Measurements from ENCODE around the gene SMIM24.
"Not testable (repeated sequence)": the region's sequence is repeated elsewhere in the genome, so short reads cannot be mapped to it uniquely, and the experiment has no call there.

Gene SMIM24

DNA sequence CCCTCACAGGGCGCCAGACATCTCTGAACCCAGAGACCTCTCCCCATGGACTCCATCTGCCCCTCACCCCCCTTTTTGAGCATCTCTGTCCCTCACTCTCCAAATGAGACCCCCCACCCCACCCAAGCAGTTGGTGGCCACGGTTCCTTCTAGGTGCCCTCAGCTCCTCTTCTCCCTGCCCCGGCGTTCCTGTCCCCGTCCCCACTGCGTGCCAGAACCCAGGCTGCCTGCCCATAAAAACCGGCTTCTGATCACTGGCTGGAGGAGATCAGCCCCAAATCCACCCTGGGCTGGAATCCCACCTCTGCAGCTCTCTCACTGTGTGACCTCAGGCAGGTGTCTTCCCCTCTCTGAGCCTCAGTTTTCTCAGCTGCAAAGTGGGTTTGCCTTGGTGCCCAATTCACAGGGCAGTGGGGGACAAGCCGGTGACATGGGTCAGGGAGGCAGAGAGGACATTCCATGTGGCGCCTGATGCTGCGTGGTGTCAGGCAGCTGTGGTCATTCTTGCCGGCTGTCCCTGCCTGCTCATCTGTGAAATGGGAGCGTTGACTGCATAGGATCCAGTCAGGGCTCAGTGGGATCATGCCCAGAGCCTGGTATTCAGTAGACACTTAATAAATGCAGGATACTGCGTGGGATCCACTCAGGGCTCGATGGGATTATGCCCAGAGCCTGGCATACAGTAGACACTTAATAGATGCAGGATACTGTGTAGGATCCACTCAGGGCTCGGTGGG lies 25.5 kb downstream of the SMIM24 start:
- no peak for ATAC-seq

DNA sequence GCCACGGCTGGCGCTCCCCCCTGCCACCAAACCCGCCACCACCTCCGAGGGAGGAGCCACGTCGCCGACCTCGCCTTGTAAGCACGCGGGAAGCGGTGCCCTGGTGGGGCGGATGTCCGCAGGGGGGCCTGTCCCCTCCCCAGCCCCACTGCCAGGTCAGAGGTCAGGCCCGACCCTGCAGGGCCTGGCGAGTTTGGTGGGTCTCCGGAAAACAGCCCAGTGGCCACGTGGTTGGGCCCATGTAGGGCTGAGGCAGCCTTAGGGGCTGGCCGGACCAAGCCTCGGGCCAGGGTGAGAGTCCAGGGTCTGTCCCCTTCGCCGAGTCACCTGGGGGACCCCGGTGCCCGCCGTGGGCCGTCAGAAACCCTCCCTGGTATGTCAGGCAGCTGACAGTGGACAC lies 26.5 kb downstream of the SMIM24 start:
- ATAC-seq, result no peak

DNA sequence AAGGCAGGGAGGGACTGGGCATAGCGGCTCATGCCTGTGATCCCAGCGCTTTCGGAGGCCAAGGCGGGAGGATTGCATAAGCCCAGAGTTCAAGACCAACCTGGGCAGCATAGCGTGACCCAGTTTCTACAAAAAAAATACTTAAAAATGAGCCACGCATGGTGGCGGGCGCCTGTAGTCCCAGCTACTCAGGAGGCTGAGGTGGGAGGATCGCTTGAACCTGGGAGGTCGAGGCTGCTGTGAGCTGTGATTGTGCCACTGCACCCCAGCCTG lies 27.4 kb downstream of the SMIM24 start:
- ATAC-seq, result not testable (repeated sequence)

DNA sequence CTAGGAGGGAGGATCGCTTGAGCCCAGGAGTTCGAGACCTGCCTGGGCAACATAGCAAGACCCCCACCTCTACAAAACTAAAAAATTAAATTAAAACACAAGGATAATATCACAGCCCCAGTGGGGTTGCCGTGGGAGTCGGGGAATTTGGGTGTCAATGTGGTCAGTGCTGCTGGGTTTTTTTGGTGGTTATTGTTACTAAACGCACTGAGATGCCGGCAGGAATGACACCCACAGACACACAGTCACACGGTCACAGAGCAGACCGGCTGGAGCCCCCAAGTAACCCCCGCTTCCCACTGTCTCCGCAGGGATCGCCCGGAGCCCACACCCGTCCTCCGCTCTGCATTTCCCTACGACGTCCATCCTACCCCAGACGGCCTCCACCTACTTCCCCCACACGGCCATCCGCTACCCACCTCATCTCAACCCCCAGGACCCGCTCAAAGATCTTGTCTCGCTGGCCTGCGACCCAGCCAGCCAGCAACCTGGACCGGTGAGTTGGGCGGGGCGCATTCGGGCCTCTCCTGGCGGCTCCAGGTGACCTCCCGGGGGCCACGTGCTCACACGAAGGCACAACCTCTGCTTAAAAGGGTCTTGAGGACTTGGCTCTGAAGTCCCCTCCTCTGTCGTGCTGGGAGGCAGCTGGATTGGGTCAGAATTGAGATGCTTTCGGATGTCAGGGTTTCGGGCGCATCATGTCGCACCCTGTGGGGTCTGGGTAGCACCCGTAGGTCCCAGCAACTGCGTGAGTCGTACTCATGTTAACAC lies 28.0 kb downstream of the SMIM24 start:
- no peak for ATAC-seq

DNA sequence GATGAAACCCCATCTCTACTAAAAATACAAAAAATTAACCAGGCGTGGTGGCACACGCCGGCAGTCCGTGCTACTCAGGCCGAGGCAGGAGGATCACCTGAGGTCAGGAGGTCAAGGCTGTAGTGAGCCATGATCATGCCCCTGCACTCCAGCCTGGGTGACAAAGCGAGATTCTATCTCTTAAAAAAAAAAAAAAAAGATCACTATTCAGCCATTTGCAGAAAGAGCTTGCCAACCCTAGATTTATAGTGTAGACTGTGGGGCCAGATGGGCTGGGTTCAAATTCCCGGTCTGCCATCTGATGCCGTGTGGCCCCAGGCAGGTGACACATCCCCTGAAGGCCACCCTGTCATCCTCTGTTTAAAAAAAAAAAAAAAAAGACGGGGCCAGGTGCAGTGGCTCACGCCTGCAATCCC lies 28.9 kb downstream of the SMIM24 start:
- ATAC-seq, result no peak

DNA sequence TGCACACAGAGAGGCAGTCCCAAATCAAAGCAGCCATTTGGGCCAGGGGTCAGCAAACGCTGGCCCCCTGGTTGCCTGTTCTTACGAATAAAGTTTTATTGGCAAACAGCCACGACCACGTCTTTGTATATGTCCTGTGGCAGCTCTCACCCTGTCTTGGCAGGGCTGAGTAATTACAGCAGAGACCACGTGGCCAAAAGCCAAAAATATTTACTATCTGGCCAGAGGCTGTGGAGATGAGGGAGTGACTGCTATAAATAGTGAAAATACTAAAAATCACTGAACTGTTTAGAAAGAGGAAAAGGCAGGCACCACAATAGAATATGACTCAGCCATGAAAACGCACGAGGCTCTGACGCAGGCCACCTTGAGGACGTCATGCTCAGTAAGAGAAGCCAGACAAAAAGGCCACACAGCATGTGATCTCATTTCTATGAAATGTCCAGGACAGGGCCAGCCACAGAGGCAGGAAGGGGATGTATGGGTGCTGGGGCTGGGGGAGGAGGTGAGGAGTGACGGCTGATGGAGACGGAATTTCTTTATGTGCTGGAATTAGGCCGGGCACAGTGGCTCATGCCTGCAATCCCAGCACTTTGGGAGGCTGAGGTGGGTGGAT lies 29.4 kb downstream of the SMIM24 start:
- ATAC-seq, result no peak

DNA sequence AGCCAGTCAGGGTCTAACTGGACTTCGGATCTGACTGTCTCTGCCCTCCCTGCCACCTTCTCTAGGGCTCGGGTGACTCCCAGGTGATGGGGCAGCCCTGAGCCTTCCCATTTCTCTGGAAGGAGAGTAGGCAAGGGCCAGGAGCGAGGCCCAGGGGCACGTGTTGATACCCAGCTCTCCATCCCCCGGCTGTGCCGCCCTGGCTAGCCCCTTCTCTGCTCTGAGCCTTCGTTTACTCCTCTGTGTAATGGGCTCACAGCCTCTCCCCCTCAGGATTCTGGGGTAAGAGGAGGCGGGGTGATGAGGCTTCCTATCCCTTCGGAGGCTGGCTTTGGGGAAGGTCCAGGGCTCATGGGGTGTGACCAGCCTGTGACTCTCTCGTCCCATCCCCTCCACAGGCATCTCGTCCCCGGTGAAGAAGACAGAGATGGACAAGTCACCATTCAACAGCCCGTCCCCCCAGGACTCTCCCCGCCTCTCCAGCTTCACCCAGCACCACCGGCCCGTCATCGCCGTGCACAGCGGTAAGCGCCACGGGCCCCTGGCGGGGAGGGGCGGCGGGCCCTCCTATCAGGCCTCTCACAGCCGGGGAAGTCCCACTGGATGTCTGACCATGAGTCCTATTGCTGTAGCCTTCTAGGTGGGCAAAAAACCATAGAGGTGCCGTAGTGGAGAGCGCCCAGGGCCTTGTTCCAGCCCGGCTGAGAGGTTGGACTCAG lies 31.6 kb downstream of the SMIM24 start:
- ATAC-seq, result no peak

DNA sequence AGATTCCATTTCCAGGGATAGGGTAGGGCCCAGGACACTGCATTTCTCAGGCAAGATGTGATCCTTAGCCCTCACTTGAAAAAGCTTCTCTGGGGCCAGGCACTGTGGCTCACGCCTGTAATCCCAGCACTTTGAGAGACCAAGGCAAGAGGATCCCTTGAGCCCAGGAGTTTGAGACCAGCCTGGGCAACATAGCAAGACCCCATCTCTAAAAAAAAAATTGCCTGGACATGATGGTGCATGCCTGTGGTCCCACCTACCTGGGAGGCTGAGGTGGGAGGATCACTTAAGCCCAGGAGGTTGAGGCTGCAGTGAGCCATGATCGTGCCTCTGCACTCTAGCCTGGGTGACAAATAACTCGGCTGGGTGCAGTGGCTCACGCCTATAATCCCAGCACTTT lies 33.7 kb downstream of the SMIM24 start:
- not testable (repeated sequence) for ATAC-seq

DNA sequence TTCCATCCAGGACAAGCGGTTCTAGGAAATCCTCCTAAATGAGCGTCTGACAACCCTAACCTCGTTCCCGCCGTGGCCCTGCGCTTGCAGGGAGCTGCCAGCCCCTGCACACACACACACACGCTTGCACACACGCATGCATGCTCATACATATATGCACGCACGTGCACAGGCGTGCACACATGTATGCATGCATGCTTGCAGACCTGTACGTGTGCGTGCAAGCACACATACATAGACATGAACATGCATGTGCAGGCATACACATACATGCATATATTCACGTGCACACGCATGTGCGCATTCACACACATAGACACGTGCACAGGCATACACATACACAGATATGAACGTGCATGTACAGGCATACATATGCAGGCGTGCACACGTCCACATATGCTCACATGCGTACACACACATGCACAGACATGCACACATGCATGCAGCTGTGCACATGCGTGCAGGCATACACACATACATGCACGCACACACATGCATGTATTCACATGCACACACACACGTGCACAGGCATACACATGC lies 35.6 kb downstream of the SMIM24 start:
- ATAC-seq, result no peak

DNA sequence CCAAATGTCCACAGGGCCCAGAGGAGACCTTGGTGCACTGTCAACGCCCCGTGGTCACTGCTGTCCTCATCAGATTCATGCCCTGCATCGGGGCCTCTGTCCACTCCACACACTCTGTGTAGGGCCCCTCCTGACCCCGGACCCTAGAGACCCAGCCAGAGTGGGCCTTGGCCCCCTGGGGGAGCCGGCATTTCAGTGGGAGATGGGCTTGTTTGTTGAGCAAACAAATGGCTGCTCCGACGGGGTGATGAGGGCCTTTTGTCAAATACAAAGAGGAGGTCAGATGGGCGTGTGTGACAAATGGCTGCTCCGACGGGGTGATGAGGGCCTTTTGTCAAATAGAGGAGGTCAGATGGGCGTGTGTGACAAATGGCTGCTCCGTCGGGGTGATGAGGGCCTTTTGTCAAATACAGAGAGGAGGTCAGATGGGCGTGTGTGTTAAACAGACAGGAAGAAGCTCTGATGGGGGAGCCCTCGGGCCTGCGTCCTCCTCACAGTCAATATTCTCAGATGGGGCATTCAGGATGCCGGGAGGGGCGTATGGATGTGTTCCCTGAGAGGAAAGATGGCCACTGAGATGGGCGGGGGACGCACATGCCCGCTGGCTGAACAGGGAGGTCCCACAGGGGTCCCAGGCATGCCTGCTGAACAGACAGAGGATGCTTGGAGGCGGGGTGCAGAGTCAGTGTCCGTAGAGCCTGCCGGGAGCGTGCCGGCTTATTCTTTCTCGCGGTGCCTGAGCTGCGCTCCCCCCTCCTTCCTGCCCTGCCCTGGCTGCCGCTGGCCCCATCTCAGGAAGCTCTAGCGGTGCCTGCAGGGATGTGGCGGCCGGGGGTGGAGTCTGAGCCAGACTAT lies 36.3 kb downstream of the SMIM24 start:
- no peak for ATAC-seq

DNA sequence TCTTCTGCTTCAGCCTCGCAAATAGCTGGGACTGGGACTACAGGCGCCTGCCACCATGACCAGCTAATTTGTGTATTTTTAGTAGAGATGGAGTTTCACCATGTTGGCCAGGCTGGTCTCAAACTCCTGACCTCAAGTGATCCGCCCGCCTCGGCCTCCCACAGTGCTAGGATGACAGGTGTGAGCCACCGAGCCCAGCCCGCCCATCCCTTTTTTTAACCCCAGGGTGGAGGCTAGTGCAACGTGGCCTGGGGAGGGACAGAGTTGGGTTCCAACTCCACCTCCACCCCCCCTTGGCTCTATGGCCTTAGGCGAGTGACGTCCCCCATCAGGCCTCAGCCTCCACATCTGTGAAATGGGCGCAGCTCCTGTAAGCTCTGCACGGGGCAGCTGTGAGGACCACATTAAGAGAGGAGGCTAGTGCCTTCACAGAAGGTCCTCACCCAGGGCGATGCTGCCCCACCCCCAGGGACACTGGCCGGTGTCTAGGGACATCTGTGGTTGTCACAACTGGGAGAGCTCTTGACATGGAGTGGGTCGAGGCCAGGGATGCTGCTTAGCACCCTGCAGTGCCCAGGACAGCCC lies 37.7 kb downstream of the SMIM24 start:
- no peak for ATAC-seq

DNA sequence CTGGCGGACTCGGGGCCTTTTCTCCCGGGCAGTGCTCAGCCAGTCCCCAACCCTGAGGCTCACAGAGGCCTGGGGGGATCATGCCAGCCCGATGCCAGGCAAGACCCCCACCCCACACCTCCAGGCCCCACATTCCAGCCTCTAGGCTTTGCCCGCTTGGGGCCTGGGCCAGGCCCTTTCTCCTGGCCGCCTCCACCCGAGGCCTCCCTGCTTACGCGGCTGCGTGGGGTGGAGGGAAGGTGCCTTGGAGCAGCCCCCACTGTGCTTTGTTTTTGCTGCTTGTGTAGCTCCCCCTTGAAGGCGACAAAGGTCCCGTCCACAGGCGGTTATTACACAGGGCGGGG lies 38.4 kb downstream of the SMIM24 start:
- ATAC-seq, result no peak

DNA sequence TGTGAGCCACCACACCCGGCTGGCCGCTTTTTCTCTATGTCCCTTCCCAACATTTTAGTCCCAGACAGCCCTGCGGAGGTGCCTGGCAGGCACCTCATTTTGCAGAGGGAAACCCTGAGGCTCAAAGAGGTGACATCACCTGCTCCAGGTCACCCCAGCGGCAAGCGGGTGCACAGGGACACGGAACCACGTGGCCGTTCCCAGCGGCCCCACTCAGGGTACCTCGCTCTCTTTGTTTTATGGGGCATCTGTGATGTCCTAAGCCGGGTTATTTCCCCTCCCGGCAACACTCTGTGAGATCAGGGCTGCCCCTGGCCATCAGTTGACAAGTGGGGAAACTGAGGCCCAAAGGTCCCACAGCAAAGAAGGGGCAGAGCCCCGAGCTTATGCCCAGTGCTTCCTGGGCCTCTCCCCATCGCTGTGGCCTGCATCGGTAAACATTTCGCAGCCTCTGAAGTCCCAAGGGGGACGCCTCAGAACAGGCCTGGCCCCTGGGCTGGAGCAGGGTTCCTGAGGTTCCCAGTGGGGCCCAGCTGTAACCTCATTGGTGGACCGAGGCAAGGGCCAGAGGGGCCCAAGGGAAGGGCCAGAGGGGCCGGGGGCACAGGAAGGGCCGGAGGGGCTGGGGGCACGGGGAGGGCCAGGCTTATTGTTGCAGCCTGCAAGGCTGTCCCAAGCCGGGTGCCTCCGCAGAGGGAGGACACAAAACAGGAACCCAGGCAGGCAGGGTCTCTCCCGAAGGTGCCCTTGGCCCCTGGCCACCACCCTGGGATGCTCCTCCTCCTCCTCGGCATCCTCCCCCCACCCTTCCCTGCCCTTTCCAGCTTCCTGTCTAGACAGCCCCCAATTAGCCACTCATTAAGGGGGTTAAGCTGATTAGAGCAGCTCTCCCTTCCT lies 39.0 kb downstream of the SMIM24 start:
- no peak for ATAC-seq

DNA sequence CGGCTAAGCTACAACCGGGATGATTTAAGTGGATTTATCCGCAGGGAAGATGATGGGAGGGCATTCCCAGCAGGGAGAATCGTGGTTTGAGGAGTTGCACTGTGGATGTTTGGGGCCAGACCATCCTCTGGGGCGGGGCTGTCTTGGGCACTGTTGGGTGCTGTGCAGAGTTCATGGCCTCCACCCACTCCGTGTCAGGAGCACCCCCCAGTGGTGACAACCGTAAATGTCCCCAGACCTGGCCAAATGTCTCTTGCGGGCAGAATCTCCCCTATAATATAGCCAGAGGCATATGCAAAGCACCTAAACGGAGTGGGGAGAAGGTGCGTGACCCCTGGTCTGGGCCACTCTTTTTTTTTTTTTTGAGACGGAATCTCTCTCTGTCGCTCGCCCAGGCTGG lies 40.2 kb downstream of the SMIM24 start:
- peak in 1 of 2 donors; percentile 8 for ATAC-seq

DNA sequence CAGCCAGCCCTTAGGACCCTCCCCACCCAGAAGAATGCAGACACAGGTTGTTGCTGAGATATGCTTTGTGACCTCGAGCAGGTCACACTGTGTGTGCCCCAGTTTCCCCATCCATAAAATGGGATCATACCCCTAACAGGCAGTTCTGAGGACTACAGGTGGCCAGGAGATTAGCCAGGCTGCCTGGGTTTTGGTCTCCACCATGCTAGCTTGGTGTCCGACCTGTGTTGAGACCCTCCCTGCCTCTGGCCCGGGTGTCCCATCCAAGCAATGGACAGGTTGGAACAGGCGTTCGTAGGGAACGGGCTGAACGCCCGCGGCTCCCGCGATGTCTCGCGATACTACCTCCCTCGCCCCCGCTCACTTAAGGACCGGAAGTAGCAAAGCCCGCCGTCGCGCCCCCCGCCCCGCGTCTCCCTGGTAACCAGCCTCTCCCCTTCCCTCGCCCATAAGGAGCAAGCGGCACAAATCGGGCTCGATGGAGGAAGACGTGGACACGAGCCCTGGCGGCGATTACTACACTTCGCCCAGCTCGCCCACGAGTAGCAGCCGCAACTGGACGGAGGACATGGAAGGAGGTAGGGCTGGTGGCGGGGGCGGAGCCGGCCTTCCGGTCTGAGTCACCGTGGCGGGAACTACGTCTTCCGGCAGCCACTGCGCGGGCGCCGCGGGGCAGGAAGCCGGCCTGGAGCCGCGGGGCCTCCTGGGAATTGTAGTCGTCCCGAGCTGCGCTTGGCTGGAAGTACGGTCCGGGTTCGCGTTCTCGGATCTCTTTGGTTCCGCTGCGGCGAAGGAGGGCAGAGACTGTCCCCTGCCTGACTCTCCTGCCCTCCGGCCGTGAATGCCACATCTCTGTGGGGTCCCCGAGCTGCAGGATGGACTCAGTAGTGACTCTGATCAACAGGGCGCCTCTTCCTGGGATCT lies 45.4 kb downstream of the SMIM24 start:
- ATAC-seq, result peak; percentile 97

DNA sequence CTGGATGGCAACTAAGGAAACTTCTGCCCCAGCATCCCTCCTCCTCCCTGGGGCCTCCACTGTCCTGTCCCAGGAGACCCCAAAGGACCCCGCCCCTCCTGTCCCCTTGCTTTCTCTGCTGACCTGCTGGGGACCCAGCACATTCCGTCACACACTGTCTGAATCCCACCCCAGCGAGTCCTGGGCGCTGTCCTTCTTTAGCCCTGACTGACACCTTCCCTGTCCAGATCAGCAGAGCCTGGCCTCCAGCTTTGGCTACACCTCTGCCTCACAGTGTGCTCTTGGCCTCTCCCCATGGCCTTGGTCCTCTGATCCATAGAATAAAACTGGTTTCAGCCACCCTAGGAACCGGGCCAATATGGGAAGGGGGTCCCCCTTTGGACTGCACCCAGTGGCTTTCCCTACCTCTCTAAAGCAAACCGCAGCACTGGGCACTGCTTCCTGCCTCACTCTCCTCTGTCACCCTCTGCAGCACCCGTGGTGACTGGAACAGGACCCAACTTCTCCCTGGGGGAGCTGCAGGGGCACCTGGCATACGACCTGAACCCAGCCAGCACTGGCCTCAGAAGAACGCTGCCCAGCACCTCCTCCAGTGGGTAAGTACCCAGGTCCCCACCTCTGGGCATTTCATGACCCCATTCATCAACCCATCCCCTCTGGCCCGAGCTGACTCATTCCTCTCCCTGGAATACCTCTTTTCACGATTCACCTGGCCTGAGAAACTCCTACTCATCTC lies 46.4 kb downstream of the SMIM24 start:
- ATAC-seq, result no peak

DNA sequence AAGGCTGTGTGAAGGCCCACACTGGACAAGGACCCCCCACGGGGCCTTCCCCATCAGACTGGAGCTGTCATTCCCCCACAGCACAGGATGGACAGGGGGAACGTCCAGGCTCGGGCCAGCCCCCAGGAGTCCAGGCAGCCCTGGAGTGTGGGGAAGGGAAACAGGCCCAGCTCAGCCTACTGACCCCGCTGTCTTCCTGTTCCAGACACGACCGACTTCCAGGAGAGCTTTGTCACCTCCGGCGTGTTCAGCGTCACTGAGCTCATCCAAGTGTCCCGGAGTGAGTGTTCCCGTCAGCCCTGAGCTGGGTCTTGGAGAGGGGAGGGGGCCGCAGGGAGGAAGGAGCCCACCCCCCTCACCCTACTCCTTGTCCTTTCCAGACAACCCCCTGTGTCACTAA lies 47.0 kb downstream of the SMIM24 start:
- no peak for ATAC-seq

DNA sequence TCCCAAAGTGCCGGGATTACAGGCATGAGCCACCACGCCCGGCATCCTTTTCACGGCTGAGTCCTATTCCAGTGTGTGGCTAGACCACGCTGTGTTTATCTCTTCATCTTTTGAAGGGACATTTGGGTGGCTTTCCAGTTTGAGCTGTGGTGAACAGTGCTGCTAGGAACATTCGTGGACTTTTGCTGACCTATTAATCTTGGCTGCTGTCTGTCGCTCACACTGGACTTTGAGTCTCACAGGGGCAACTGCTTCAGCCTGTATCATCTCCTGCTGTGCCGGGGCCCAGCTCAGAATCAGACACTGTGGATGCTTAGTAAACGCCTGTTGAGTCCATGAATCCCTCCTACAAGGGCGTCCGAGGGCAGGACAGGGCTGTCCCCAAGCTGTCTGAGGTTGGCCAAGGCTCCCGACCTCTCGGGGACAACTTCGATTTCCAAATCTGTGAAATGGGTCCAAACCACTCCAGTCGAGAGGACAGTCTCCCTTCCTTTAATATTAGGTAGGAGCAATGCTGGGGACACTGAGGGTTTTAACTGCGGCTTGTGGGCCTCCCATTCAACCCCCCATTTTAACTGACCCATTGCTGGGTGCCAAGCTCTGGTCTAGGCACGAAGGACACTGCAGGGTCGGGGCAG lies 48.4 kb downstream of the SMIM24 start:
- no peak for ATAC-seq

DNA sequence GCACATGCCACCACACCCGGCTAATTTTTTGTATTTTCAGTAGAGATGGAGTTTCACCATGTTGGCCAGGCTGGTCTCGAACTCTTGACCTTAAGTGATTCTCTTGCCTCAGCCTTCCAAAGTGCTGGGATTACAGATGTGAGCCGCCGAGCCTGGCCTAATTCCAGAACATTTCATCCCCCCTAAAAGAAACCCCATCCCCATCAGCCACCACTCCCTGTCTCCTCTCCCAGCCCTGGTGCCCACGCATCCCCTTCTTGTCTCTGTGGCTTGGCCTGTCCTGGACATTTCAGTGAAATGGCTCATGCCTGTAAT lies 50.0 kb downstream of the SMIM24 start:
- not testable (repeated sequence) for ATAC-seq

All from activated CD4-positive, CD25-positive, alpha-beta regulatory T cell treated with anti-CD3 and anti-CD28 coated beads, Interleukin-2, amount 50 U/mL, for 24 hours (primary cell).